HepG2 (cell line): ENCODE measurements around the gene NINL. TPM values are rescaled to one million over a fixed set of nuclear protein-coding genes. Genes with fewer than 3 reads are reported as not detected.

Experiments used
- ATF2 ChIP-seq: sonication (generic); formaldehyde crosslinking; IDR thresholded peaks from 2 replicates; pipeline ENCODE4 v1.4.0; 2020; ENCODE audit warnings: missing genetic modification reagents
- CCDC6 ChIP-seq: sonication (generic); formaldehyde crosslinking; IDR thresholded peaks from 2 replicates; pipeline ENCODE4 v1.8.1; 2022; ENCODE audit warnings: mild to moderate bottlenecking, missing genetic modification reagents, moderate library complexity
- ELF4 ChIP-seq: sonication (generic); formaldehyde crosslinking; IDR thresholded peaks from 2 replicates; pipeline ENCODE4 v1.5.0; 2020; ENCODE audit warnings: missing genetic modification reagents, mild to moderate bottlenecking, moderate library complexity, borderline replicate concordance
- FOSL2 ChIP-seq: sonication (generic); formaldehyde crosslinking; IDR thresholded peaks from 2 replicates; pipeline ENCODE4 v1.4.0; 2020; ENCODE audit warnings: missing genetic modification reagents
- KLF15 ChIP-seq: sonication (generic); formaldehyde crosslinking; IDR thresholded peaks from 2 replicates; pipeline ENCODE4 v1.8.1; 2023; ENCODE audit warnings: borderline replicate concordance, mild to moderate bottlenecking, inconsistent platforms, missing genetic modification reagents, mixed read lengths
- MED1 ChIP-seq: sonication (generic); formaldehyde crosslinking; IDR thresholded peaks from 2 replicates; pipeline ENCODE4 v1.4.0; 2020; ENCODE audit warnings: missing genetic modification reagents
- MLXIP ChIP-seq: sonication (generic); formaldehyde crosslinking; IDR thresholded peaks from 2 replicates; pipeline ENCODE4 v1.9.0; 2021; ENCODE audit warnings: missing genetic modification reagents, borderline replicate concordance
- MXD4 ChIP-seq: IDR thresholded peaks from 2 replicates; pipeline ENCODE4 v1.6.1; 2016; ENCODE audit warnings: mild to moderate bottlenecking, missing biosample characterization, missing genetic modification reagents
- NR2F2 ChIP-seq: IDR thresholded peaks from 2 replicates; pipeline ENCODE4 v1.6.1; 2012; ENCODE audit warnings: low read depth, inconsistent platforms, borderline replicate concordance
- PRDM10 ChIP-seq: sonication (generic); formaldehyde crosslinking; IDR thresholded peaks from 2 replicates; pipeline ENCODE4 v1.4.0; 2020; ENCODE audit warnings: low read depth, missing genetic modification reagents
- PRDM4 ChIP-seq: sonication (generic); formaldehyde crosslinking; IDR thresholded peaks from 2 replicates; pipeline ENCODE4 v1.9.0; 2021; ENCODE audit warnings: missing genetic modification reagents, borderline replicate concordance
- SYNCRIP ChIP-seq: fragments of 200-400 bp; formaldehyde crosslinking; IDR thresholded peaks from 2 replicates; pipeline ENCODE4 v1.6.1; 2018; ENCODE audit warnings: mild to moderate bottlenecking, low read depth, low read length; ENCODE audit not compliant: insufficient read depth
- THYN1 ChIP-seq: sonication (generic); formaldehyde crosslinking; IDR thresholded peaks from 2 replicates; pipeline ENCODE4 v1.8.1; 2023; ENCODE audit warnings: low read depth, mild to moderate bottlenecking, moderate library complexity, missing genetic modification reagents, borderline replicate concordance
- ZBTB7B ChIP-seq: sonication (generic); formaldehyde crosslinking; IDR thresholded peaks from 2 replicates; pipeline ENCODE4 v1.4.0; 2020; ENCODE audit warnings: missing genetic modification reagents
- ZNF20 ChIP-seq: sonication (generic); formaldehyde crosslinking; IDR thresholded peaks from 2 replicates; pipeline ENCODE4 v1.4.0; 2020; ENCODE audit warnings: mild to moderate bottlenecking, moderate library complexity, missing genetic modification reagents
- ZNF205 ChIP-seq: IDR thresholded peaks from 2 replicates; pipeline ENCODE4 v1.6.1; 2018; ENCODE audit warnings: missing biosample characterization, missing genetic modification reagents
- ZNF33B ChIP-seq: sonication (generic); formaldehyde crosslinking; IDR thresholded peaks from 2 replicates; pipeline ENCODE4 v1.5.1; 2020; ENCODE audit warnings: mild to moderate bottlenecking, missing genetic modification reagents
- ZNF614 ChIP-seq: IDR thresholded peaks from 2 replicates; pipeline ENCODE4 v1.6.1; 2018; ENCODE audit warnings: missing biosample characterization, missing genetic modification reagents, inconsistent platforms, borderline replicate concordance
- polyA plus RNA-seq, 8 experiments: library from polyadenylated mRNA; depleted of rRNA in 3 of 8; stranded (reverse) in 7 of 8; unstranded in 1 of 8; fragments of >200 nt; fragmentation: Illumina TruSeq in 4 of 8; extraction: Trizol in 4 of 8; gene quantifications; 2 replicates each; pipeline versions ENCODE4 v1.2.1 to v1.2.3, GENCODE V29; 2011 to 2016; ENCODE audit warnings: low read depth in 4 of 8, missing spikeins in 1 of 8, mixed read lengths in 1 of 8; ENCODE audit not compliant: insufficient read depth in 1 of 8
- total RNA-seq, 5 experiments: library from RNA; depleted of rRNA; stranded (reverse); fragments of >200 nt; fragmentation: Illumina TruSeq; extraction: Trizol; gene quantifications; 2 replicates each; pipeline ENCODE4 v1.2.3, GENCODE V29; 2016; ENCODE audit warnings: low read depth in 1 of 5

The NINL gene
- total and polyA plus RNA-seq, 2 of the 13 experiments (the other 11 are each of a cell fraction or from before 2014, with no cell fraction given): 32.3 to 34.3 TPM

GRCh38 chr20:25584905-25585704, at the start of gene NINL (continued):
- TF ChIP-seq FOSL2 (CRISPR knock-in tag): no peak
- TF ChIP-seq PRDM4 (CRISPR knock-in tag): no peak
- TF ChIP-seq ZNF205: peak; percentile 28; the same call in 1 of the 2 replicates
- TF ChIP-seq ELF4 (CRISPR knock-in tag): no peak
- no peak for TF ChIP-seq ZNF614 (CRISPR knock-in tag)
- no peak for TF ChIP-seq THYN1 (CRISPR knock-in tag)
- TF ChIP-seq MED1 (CRISPR knock-in tag): peak; percentile 78
- no peak; the same call in 1 of the 2 replicates for TF ChIP-seq ATF2 (CRISPR knock-in tag)
- peak; percentile 81; the same call in 1 of the 2 replicates for TF ChIP-seq MXD4 (CRISPR knock-in tag)
- 0 out of 2 replicates have a peak, but pooled peaks have one; percentile 4 for TF ChIP-seq PRDM10 (CRISPR knock-in tag)
- TF ChIP-seq MLXIP (CRISPR knock-in tag): 0 out of 2 replicates have a peak, but pooled peaks have one; percentile 77
- TF ChIP-seq ZBTB7B: peak; percentile 59; the same call in 1 of the 2 replicates
- TF ChIP-seq KLF15: no peak
- no peak; the same call in 1 of the 2 replicates for TF ChIP-seq ZNF20 (CRISPR knock-in tag)
- peak; percentile 63; the same call in 1 of the 2 replicates for TF ChIP-seq ZNF33B (CRISPR knock-in tag)
- peak; percentile 95 for TF ChIP-seq CCDC6 (CRISPR knock-in tag)
- 0 out of 2 replicates have a peak, but pooled peaks have one; percentile 6 for TF ChIP-seq NR2F2
- no peak for TF ChIP-seq SYNCRIP
